Measurements from ENCODE around the gene LRRC63.
"Not testable (repeated sequence)": the region's sequence is repeated elsewhere in the genome, so short reads cannot be mapped to it uniquely, and the experiment has no call there.

The LRRC63 gene

GRCh38 chr13:46192412-46192811 lies 19.3 kb upstream of the LRRC63 start:
- no peak overlapping the region for H3K4me3 Mint-ChIP-seq
- no peaks in the 10 kb centered on the region for H3K4me1 Mint-ChIP-seq (ENCODE audit: low read depth)
- peaks cover 2% of the 10 kb centered on the region for H3K36me3 Mint-ChIP-seq (ENCODE audit: low read depth)
- DNase-seq (ENCODE audit: low spot score) = no peak
- no peaks in the 10 kb centered on the region for H3K27me3 Mint-ChIP-seq (ENCODE audit: low read depth)
- no peaks in the 10 kb centered on the region for H3K9me3 Mint-ChIP-seq
- no peak overlapping the region for H3K27ac Mint-ChIP-seq

- H3K36me3 Mint-ChIP-seq (ENCODE audit: low read depth) = peaks cover 1% of the 10 kb centered on the region
- H3K27ac Mint-ChIP-seq = no peak overlapping the region
- no peak for DNase-seq (ENCODE audit: low spot score)
- H3K9me3 Mint-ChIP-seq = no peaks in the 10 kb centered on the region
- peaks cover 6% of the 10 kb centered on the region for H3K4me1 Mint-ChIP-seq (ENCODE audit: low read depth)
- no peak overlapping the region for H3K4me3 Mint-ChIP-seq
- no peaks in the 10 kb centered on the region for H3K27me3 Mint-ChIP-seq (ENCODE audit: low read depth)
Observed at GRCh38 chr13:46195016-46195415, 16.7 kb upstream of the LRRC63 start.

- no peaks in the 10 kb centered on the region for H3K9me3 Mint-ChIP-seq
- no peak overlapping the region for H3K4me3 Mint-ChIP-seq
- no peaks in the 10 kb centered on the region for H3K27me3 Mint-ChIP-seq (ENCODE audit: low read depth)
- peaks cover 20% of the 10 kb centered on the region for H3K4me1 Mint-ChIP-seq (ENCODE audit: low read depth)
- DNase-seq (ENCODE audit: low spot score) = no peak
- no peaks in the 10 kb centered on the region for H3K36me3 Mint-ChIP-seq (ENCODE audit: low read depth)
- H3K27ac Mint-ChIP-seq = no peak overlapping the region
Observed at GRCh38 chr13:46197299-46198048, 14.3 kb upstream of the LRRC63 start.

- Mint-ChIP-seq H3K36me3 (ENCODE audit: low read depth) (no peaks in the 10 kb centered on the region), H3K9me3 (no peaks in the 10 kb centered on the region), H3K27me3 (ENCODE audit: low read depth) (no peaks in the 10 kb centered on the region), H3K4me3 (no peak overlapping the region), H3K4me1 (ENCODE audit: low read depth) (peaks cover 31% of the 10 kb centered on the region), H3K27ac (no peak overlapping the region)
- DNase-seq (ENCODE audit: low spot score) = no peak
Observed at GRCh38 chr13:46198696-46199193, 13.0 kb upstream of the LRRC63 start.

GRCh38 chr13:46202188-46202795 lies 9.4 kb upstream of the LRRC63 start:
- Mint-ChIP-seq H3K36me3 (ENCODE audit: low read depth) (no peaks in the 10 kb centered on the region), H3K4me1 (ENCODE audit: low read depth) (peaks cover 54% of the 10 kb centered on the region)

GRCh38 chr13:46202966-46203365 lies 8.8 kb upstream of the LRRC63 start:
- no peaks in the 10 kb centered on the region for H3K36me3 Mint-ChIP-seq (ENCODE audit: low read depth)
- H3K27me3 Mint-ChIP-seq (ENCODE audit: low read depth) = no peaks in the 10 kb centered on the region
- no peak overlapping the region for H3K27ac Mint-ChIP-seq
- H3K4me3 Mint-ChIP-seq = peak overlapping the region; percentile 1
- H3K4me1 Mint-ChIP-seq (ENCODE audit: low read depth) = peaks cover 55% of the 10 kb centered on the region
- no peak for DNase-seq (ENCODE audit: low spot score)
- H3K9me3 Mint-ChIP-seq = no peaks in the 10 kb centered on the region

More at GRCh38 chr13:46202188-46202795, 9.4 kb upstream of the LRRC63 start:
- DNase-seq (ENCODE audit: low spot score) = no peak
- no peaks in the 10 kb centered on the region for H3K27me3 Mint-ChIP-seq (ENCODE audit: low read depth)
- peak overlapping the region; percentile 76 for H3K27ac Mint-ChIP-seq
- peak overlapping the region; percentile 59 for H3K4me3 Mint-ChIP-seq
- H3K9me3 Mint-ChIP-seq = no peaks in the 10 kb centered on the region

- H3K9me3 Mint-ChIP-seq = no peaks in the 10 kb centered on the region
- no peak overlapping the region for H3K27ac Mint-ChIP-seq
- H3K4me3 Mint-ChIP-seq = no peak overlapping the region
- peaks cover 51% of the 10 kb centered on the region for H3K4me1 Mint-ChIP-seq (ENCODE audit: low read depth)
- no peaks in the 10 kb centered on the region for H3K36me3 Mint-ChIP-seq (ENCODE audit: low read depth)
- DNase-seq (ENCODE audit: low spot score) = no peak
- H3K27me3 Mint-ChIP-seq (ENCODE audit: low read depth) = no peaks in the 10 kb centered on the region
Observed at GRCh38 chr13:46206143-46206542, 5.6 kb upstream of the LRRC63 start.

GRCh38 chr13:46207828-46208227 lies 3.9 kb upstream of the LRRC63 start:
- H3K27me3 Mint-ChIP-seq (ENCODE audit: low read depth) = no peaks in the 10 kb centered on the region
- no peaks in the 10 kb centered on the region for H3K36me3 Mint-ChIP-seq (ENCODE audit: low read depth)
- H3K27ac Mint-ChIP-seq = no peak overlapping the region

GRCh38 chr13:46210362-46211083 lies 1.2 kb upstream of the LRRC63 start:
- no peak for DNase-seq (ENCODE audit: low spot score)
- Mint-ChIP-seq H3K27ac (peak overlapping the region; percentile 96), H3K4me1 (ENCODE audit: low read depth) (peaks cover 40% of the 10 kb centered on the region), H3K4me3 (peak overlapping the region; percentile 92), H3K9me3 (peaks cover 3% of the 10 kb centered on the region), H3K36me3 (ENCODE audit: low read depth) (peaks cover 3% of the 10 kb centered on the region), H3K27me3 (ENCODE audit: low read depth) (no peaks in the 10 kb centered on the region)

More at GRCh38 chr13:46207828-46208227, 3.9 kb upstream of the LRRC63 start:
- no peaks in the 10 kb centered on the region for H3K9me3 Mint-ChIP-seq
- DNase-seq (ENCODE audit: low spot score) = no peak
- H3K4me1 Mint-ChIP-seq (ENCODE audit: low read depth) = peaks cover 48% of the 10 kb centered on the region
- no peak overlapping the region for H3K4me3 Mint-ChIP-seq

- H3K4me3 Mint-ChIP-seq = peak overlapping the region; percentile 92
- DNase-seq (ENCODE audit: low spot score) = peak; percentile 40
- H3K36me3 Mint-ChIP-seq (ENCODE audit: low read depth) = peaks cover 3% of the 10 kb centered on the region
- peaks cover 3% of the 10 kb centered on the region for H3K9me3 Mint-ChIP-seq
- no peaks in the 10 kb centered on the region for H3K27me3 Mint-ChIP-seq (ENCODE audit: low read depth)
- peaks cover 34% of the 10 kb centered on the region for H3K4me1 Mint-ChIP-seq (ENCODE audit: low read depth)
- H3K27ac Mint-ChIP-seq = peak overlapping the region; percentile 96
Observed at GRCh38 chr13:46211116-46211482, 629 bp upstream of the LRRC63 start.

GRCh38 chr13:46213242-46213641 lies 1.5 kb downstream of the LRRC63 start:
- Mint-ChIP-seq H3K9me3 (peaks cover 4% of the 10 kb centered on the region), H3K27ac (no peak overlapping the region), H3K4me3 (peak overlapping the region; percentile 42), H3K36me3 (ENCODE audit: low read depth) (peaks cover 5% of the 10 kb centered on the region), H3K4me1 (ENCODE audit: low read depth) (peaks cover 24% of the 10 kb centered on the region), H3K27me3 (ENCODE audit: low read depth) (peaks cover 9% of the 10 kb centered on the region)
- no peak for DNase-seq (ENCODE audit: low spot score)

GRCh38 chr13:46214741-46215140 lies 3.0 kb downstream of the LRRC63 start:
- not testable (repeated sequence) for DNase-seq (ENCODE audit: low spot score); H3K27ac Mint-ChIP-seq; H3K36me3 Mint-ChIP-seq (ENCODE audit: low read depth); H3K4me3 Mint-ChIP-seq
- peaks cover 14% of the 10 kb centered on the region for H3K9me3 Mint-ChIP-seq
- H3K27me3 Mint-ChIP-seq (ENCODE audit: low read depth) = peaks cover 19% of the 10 kb centered on the region
- peaks cover 25% of the 10 kb centered on the region for H3K4me1 Mint-ChIP-seq (ENCODE audit: low read depth)

GRCh38 chr13:46220234-46220633 lies 8.5 kb downstream of the LRRC63 start:
- Mint-ChIP-seq H3K27me3 (ENCODE audit: low read depth) (peaks cover 19% of the 10 kb centered on the region), H3K36me3 (ENCODE audit: low read depth) (peaks cover 16% of the 10 kb centered on the region), H3K9me3 (peaks cover 39% of the 10 kb centered on the region)
- not testable (repeated sequence) for H3K27ac Mint-ChIP-seq; H3K4me1 Mint-ChIP-seq (ENCODE audit: low read depth); H3K4me3 Mint-ChIP-seq; DNase-seq (ENCODE audit: low spot score)

- Mint-ChIP-seq H3K27ac (no peak overlapping the region), H3K36me3 (ENCODE audit: low read depth) (peaks cover 13% of the 10 kb centered on the region), H3K9me3 (peaks cover 23% of the 10 kb centered on the region), H3K27me3 (ENCODE audit: low read depth) (no peaks in the 10 kb centered on the region), H3K4me3 (no peak overlapping the region), H3K4me1 (ENCODE audit: low read depth) (no peaks in the 10 kb centered on the region)
- no peak for DNase-seq (ENCODE audit: low spot score)
Observed at GRCh38 chr13:46229251-46229650, 17.5 kb downstream of the LRRC63 start.

Measured in T-helper 2 cell treated with Interferon-gamma antibody and Interleukin-4, amounts not matched to agents 5 μg/mL and 100 μg/mL, for 36 hours (primary cell).